GM19324 (cell line): ENCODE data around the gene GCK.

Experiments used
- ATAC-seq: cut with Tn5 transposase; IDR thresholded peaks from one replicate; pipeline ENCODE4 v1.9.1; 2021; ENCODE audit warnings: mild to moderate bottlenecking, moderate library complexity; ENCODE audit not compliant: unreplicated experiment, low FRiP score

Gene GCK

DNA sequence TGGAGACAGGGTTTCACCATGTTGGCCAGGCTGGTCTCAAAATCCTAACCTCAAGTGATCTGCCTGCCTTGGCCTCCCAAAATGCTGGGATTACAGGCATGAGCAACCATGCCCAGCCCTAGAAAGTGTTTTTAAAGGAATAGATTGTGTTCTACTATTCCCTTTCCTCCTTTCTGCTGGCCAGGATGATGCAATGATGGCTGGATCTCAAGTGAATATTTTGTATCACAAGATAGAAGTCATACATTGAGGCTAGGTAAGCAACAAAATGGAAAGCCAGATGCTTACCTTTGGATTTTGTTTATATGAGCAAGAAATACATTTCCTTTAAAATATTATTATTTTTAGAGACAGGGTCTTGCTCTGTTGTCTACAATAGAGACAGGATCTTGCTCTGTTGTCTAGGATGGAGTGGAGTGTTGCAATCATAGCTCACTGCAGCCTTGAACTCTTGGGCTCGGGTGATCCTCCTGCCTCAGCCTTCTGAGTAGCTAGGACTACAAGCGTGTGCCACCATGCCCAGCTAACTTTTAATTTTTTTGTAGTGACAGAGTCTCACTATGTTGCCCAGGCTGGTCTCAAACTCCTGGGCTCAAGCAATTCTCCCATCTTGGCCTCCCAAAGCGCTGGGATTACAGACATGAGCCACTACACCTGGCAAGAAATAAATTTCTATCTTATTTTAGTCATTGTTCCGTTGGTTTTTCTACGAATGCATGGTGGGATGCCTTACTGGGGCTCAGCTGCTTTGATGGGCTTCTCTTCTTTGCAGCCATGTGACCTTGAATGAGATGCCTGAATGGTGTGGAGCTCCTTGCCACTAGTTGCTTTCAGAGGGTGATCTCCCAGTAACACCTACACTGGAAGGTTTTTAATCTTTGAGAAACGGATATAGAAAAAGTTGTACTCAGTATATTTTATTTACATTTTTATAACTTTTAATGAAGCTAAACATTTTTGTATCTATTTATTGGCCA is 90.9 kb downstream of the GCK start:
- no peak for ATAC-seq

DNA sequence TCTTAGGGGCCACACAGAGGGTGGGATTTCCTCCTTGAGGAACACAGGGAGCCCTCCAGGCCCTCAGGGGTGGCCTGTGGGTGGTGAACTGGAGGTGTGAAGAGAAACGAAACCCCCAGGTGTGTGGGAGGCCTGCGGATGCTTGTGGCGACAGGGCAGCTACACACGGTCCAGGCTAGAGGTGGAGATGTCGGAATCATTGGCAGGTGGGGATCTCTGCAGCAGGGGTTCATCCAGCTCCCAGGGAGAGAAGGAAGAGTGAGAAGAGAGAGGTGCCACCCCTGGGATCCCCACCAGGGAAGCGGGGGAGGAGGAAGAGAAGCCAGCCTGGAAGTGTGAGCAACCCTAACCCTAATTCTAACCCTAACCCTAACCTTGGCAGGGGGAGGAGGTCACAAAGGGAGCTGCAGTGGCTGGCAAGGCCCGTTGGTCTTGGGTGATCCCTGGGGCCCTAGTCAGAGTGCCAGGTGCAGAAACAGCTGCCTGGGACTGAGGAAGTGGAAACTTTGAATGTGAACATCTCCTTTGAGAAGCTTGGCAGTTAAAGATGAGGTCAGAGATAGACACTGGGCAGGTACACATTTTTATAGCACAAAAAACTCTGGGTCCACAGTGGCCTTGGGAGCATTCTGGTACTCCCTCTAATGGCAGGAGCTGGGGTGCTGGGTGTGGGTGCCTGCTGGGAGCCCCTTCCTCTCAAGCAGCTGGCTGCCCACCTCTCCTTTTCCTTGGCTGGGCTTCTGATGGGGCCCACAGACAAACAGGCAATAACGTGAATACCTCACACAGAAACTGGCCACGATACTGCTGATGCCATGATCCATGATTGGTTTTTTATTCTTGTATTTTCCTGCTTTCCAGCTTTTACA is 91.9 kb downstream of the GCK start:
- ATAC-seq: peak; percentile 50

DNA sequence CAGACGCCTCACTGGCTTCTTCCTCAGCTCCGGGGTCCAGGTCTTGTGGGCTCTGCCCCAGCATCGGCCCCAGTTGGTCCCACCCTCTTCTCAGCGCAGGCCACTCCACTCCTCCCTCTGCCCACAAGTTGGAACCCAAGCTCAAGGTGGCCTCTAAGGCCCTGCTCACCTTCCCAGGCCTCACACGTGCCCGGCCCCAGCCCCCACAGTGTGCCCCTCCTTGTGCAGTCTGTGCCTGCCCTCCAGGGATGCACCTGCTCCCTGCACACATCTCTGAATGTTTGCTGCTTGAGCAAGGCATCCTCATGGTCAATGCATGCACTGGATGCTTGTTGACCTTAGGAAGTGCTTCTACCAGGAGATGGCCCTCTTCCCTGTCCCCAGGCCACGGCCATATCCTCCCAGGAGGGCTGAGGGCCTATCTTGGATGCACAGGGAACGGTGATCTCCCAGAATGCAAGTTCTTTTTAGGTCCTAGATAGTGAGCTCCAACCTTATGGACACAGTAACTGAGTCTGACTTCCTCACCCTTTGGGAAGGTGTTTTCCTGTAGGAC is 92.8 kb downstream of the GCK start:
- no peak for ATAC-seq

DNA sequence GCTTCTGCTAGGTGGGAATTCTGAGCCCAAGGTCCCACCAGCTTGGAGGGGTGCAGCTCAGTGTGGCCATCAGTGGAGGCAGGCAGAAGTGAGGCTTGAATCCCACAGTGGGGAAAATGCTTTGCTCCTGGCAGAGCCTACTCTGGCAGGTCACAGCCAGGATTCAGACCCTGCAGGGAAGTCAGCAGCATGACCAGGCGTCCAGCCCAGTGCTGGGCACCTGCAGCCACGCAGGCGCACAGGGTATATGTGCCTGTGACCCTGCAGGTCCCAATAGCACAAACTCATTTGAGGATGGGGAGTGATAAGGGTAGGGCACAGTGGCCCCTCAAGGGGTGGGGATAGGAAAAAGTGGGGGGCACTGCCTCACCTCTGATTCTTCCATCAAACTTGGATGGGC is 93.5 kb downstream of the GCK start:
- ATAC-seq: no peak

DNA sequence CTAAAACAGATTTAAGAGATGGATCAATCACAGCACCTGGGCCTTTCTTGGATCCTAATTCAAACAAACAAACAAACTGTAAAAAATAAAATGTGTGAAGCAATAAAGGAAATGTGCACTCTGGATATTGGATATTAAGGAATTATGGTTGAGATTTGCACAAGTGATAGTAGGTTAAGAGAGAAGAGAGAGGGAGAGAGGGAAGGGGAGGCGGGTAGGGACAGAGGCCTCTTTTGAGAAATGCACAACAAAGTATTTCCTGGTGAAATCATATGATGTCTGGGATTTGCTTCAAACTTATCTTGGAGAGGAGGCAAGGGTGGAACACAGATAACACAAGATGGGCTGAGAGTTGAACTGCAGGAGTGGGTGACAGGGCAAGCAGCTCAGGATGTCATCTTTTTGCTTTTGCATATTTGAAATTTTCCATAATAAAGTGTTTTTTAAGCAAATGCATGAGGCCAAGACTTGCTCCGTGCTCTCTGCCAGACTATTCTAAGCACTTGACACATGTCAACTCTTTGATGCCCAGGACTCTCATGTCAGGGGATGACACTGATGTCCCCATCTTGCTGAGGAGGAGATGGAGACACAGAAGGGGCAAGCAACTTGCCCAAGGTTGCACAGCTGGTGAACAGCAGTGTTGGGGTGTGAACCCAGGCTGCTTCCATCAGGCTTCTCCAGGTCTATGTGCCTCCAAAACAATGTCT is 94.2 kb downstream of the GCK start:
- ATAC-seq: no peak

DNA sequence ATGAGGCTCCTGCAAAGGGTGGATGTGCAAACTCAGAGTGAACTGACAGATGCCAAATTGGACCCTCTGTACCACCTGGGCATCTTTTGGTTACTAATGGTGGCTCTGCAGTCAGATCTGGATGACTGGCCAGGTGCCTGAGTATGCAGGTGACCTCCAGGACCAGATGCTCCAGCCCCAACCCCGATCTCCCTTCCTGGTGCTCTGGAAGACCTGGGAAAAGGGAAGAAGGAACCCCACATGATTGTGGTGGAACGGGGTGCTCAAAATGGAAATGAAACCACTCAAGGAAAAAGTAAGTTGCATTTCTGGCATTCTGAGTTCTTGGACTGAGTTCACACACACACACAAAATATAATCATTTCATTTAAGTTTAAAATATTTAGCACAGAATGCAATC is 94.9 kb downstream of the GCK start:
- no peak for ATAC-seq
